CD4-positive, alpha-beta T cell (primary cell): ENCODE data around the gene IPCEF1. TPM values are rescaled to one million over a fixed set of nuclear protein-coding genes. Genes with fewer than 3 reads are reported as not detected.

Source experiments
- ATAC-seq: fragments of 200-7000 bp; cut with Tn5 transposase; one replicate; pipeline ENCODE4 v1.10.0; 2022; ENCODE audit warnings: mild to moderate bottlenecking; ENCODE audit not compliant: poor library complexity
- CTCF ChIA-PET: fragments of 350-600 bp; sonication (Branson Sonifier 250); formaldehyde crosslinking; loops from one replicate; lab custom pipeline; 2021; ENCODE audit warnings: antibody characterized with exemption, inconsistent platforms; lab: Charles Lee
- POLR2A ChIA-PET: fragments of 350-600 bp; sonication (Branson Sonifier 250); formaldehyde crosslinking; loops from one replicate; lab custom pipeline; 2021; ENCODE audit warnings: antibody characterized with exemption, inconsistent platforms; lab: Charles Lee
- DNase-seq, 14 experiments: peaks; one replicate each; pipeline ENCODE4 v3.0.0-alpha.2; 2013 to 2020; ENCODE audit warnings: mixed read lengths in 2 of 14
- H3K27ac ChIP-seq, 2 donors: one replicate each; pipeline versions ENCODE4 v1.5.1 to v1.7.0; 2013; ENCODE audit warnings: low read length in 2 of 2, low read depth in 1 of 2, mild to moderate bottlenecking in 1 of 2
- H3K27me3 ChIP-seq, 2 experiments: 1 replicate in 1 of 2; 2 replicates in 1 of 2; pipeline versions ENCODE4 v1.6.1 to v1.7.0; 2013; ENCODE audit warnings: low read length in 2 of 2, control low read depth in 1 of 2, mild to moderate bottlenecking in 1 of 2, moderate library complexity in 1 of 2; ENCODE audit not compliant: insufficient read depth in 2 of 2, control insufficient read depth in 1 of 2
- H3K36me3 ChIP-seq: one replicate; pipeline ENCODE4 v1.6.1; 2013; ENCODE audit warnings: low read length, control low read depth; ENCODE audit not compliant: insufficient read depth
- H3K4me1 ChIP-seq: one replicate; pipeline ENCODE4 v1.6.1; 2013; ENCODE audit warnings: low read length, control low read depth; ENCODE audit not compliant: insufficient read depth
- H3K4me3 ChIP-seq: one replicate; pipeline ENCODE4 v1.5.1; 2013; ENCODE audit warnings: mild to moderate bottlenecking, low read length, moderate library complexity
- H3K9me3 ChIP-seq, 2 experiments: 1 replicate in 1 of 2; 2 replicates in 1 of 2; pipeline versions ENCODE4 v1.6.1 to v1.7.0; 2013; ENCODE audit warnings: low read length in 2 of 2, mild to moderate bottlenecking in 2 of 2, control low read depth in 1 of 2, moderate library complexity in 1 of 2; ENCODE audit not compliant: control insufficient read depth in 1 of 2, insufficient read depth in 1 of 2
- H3K27ac Mint-ChIP-seq: one replicate; pipeline ENCODE4 v1.8.0; 2020; ENCODE audit warnings: mixed read lengths
- H3K27me3 Mint-ChIP-seq: one replicate; pipeline ENCODE4 v1.8.0; 2021; ENCODE audit warnings: mixed read lengths
- H3K36me3 Mint-ChIP-seq: one replicate; pipeline ENCODE4 v1.8.0; 2021; ENCODE audit warnings: low read depth, mixed read lengths
- H3K4me1 Mint-ChIP-seq: one replicate; pipeline ENCODE4 v1.8.0; 2021; ENCODE audit warnings: low read depth, mixed read lengths
- H3K4me3 Mint-ChIP-seq: one replicate; pipeline ENCODE4 v1.8.0; 2020; ENCODE audit warnings: mild to moderate bottlenecking, mixed read lengths
- H3K9me3 Mint-ChIP-seq: one replicate; pipeline ENCODE4 v1.8.0; 2020; ENCODE audit warnings: mixed read lengths
- CTCF ChIP-seq: fragments of 200-600 bp; IDR thresholded peaks from one replicate; pipeline ENCODE4 v1.8.0; 2022; ENCODE audit warnings: antibody characterized with exemption, mild to moderate bottlenecking
- intact Hi-C, 2 experiments: fragments of 100-400 bp; cut with DNase I in 1 of 2; cut with micrococcal nuclease in 1 of 2; formaldehyde crosslinking; loops; one replicate each; pipeline versions ENCODE4 v1.15.1 to v1.9.0; 2023 to 2025; cut with DNase I, micrococcal nuclease
- total RNA-seq, 174 experiments: library from RNA in 2 of 174; stranded (reverse) in 2 of 174; gene quantifications; one replicate each; pipeline ENCODE4 v1.2.3 and lab custom pipeline; 2021 to 2026

IPCEF1 gene
- total RNA-seq, 2 experiments from 2014 or later = 92.4 to 96.8 TPM

DNA sequence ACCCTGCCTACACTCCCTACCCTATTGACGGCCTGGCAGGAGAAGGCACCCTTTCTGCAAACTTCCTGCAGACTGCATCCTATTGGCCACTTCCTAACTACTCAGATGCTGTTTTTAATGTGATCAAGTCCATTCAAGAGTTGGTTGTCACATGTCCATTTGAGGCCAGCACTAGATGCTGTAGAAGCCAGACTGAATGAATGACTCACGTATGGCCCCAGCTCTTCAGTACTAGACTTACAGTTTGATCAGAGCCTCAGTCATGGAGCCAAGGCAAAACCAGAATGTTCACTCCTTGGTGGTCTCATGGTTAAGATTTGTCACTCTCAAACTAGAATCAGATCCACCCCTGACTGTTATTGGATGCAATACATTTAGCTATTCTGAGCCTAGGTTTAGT, 215.9 kb downstream of the IPCEF1 start:
- Mint-ChIP-seq H3K4me1 (peaks cover 6% of the 10 kb centered on the region), H3K27me3 (no peaks in the 10 kb centered on the region), H3K27ac (no peak overlapping the region), H3K9me3 (no peaks in the 10 kb centered on the region), H3K4me3 (no peak overlapping the region), H3K36me3 (no peaks in the 10 kb centered on the region)
- POLR2A ChIA-PET = no interaction called here
- CTCF ChIA-PET = no interaction called here
- DNase-seq (no peak), ATAC-seq (no peak)
- Histone ChIP-seq H3K27me3 (no peaks in the 10 kb centered on the region), H3K36me3 (no peaks in the 10 kb centered on the region), H3K4me1 (no peaks in the 10 kb centered on the region), H3K27ac (no peak overlapping the region), H3K9me3 (no peaks in the 10 kb centered on the region), H3K4me3 (no peak overlapping the region)
- intact Hi-C loops = no loop called here
- no peak for TF ChIP-seq CTCF

- Mint-ChIP-seq H3K9me3 (no peaks in the 10 kb centered on the region), H3K27me3 (no peaks in the 10 kb centered on the region), H3K4me1 (peaks cover 6% of the 10 kb centered on the region), H3K27ac (no peak overlapping the region), H3K36me3 (no peaks in the 10 kb centered on the region), H3K4me3 (no peak overlapping the region)
- H3K36me3 ChIP-seq = no peaks in the 10 kb centered on the region
- H3K27me3 ChIP-seq = no peaks in the 10 kb centered on the region
- no peaks in the 10 kb centered on the region for H3K4me1 ChIP-seq
- CTCF ChIA-PET = no interaction called here
- H3K4me3 ChIP-seq = no peak overlapping the region
- TF ChIP-seq CTCF = no peak
- intact Hi-C loops = no loop called here
- H3K27ac ChIP-seq = no peak overlapping the region
- POLR2A ChIA-PET = interaction anchor here (0.6 kb wide), 1 partner anchor 15 kb away, joined by 3 read pairs; no protein-coding TSS in a partner anchor
- DNase-seq = peak in 2 of 14 experiments; percentile 33 to 50
- H3K9me3 ChIP-seq = no peaks in the 10 kb centered on the region
- ATAC-seq = no peak
Measured at GRCh38 chr6:154139892-154140291, 216.7 kb downstream of the IPCEF1 start.

- H3K27ac Mint-ChIP-seq = no peak overlapping the region
- ChIA-PET POLR2A (no interaction called here), CTCF (no interaction called here)
Measured at GRCh38 chr6:154138793-154139192, 217.8 kb downstream of the IPCEF1 start.

More at GRCh38 chr6:154138793-154139192, 217.8 kb downstream of the IPCEF1 start:
- no peaks in the 10 kb centered on the region for H3K36me3 Mint-ChIP-seq
- Histone ChIP-seq H3K4me1 (no peaks in the 10 kb centered on the region), H3K27me3 (no peaks in the 10 kb centered on the region), H3K9me3 (no peaks in the 10 kb centered on the region), H3K4me3 (no peak overlapping the region), H3K27ac (no peak overlapping the region), H3K36me3 (no peaks in the 10 kb centered on the region)
- peaks cover 6% of the 10 kb centered on the region for H3K4me1 Mint-ChIP-seq
- H3K9me3 Mint-ChIP-seq = no peaks in the 10 kb centered on the region
- no peak for ATAC-seq
- no peak for TF ChIP-seq CTCF
- H3K27me3 Mint-ChIP-seq = no peaks in the 10 kb centered on the region
- H3K4me3 Mint-ChIP-seq = no peak overlapping the region
- intact Hi-C loops = no loop called here
- DNase-seq = peak in 2 of 14 experiments; percentile 48 to 62
